HepG2 (cell line): ENCODE measurements around the gene MS4A3.

Experiments
- ATRX ChIP-seq: sonication (generic); formaldehyde crosslinking; IDR thresholded peaks from 2 replicates; pipeline ENCODE4 v1.4.0; 2020; ENCODE audit warnings: missing genetic modification reagents, borderline replicate concordance
- BHLHE40 ChIP-seq: IDR thresholded peaks from 2 replicates; pipeline ENCODE4 v1.6.1; 2011; ENCODE audit warnings: low read length, improper control_type of control experiment
- CTCF ChIP-seq: sonication (generic); formaldehyde crosslinking; IDR thresholded peaks from 2 replicates; pipeline ENCODE4 v1.5.0; 2020; ENCODE audit warnings: mild to moderate bottlenecking, missing genetic modification reagents, moderate library complexity
- HCFC1 ChIP-seq: fragments of 150-350 bp; IDR thresholded peaks from 2 replicates; pipeline ENCODE4 v1.6.1; 2014; ENCODE audit warnings: low read depth, low read length
- KLF9 ChIP-seq: IDR thresholded peaks from 2 replicates; pipeline ENCODE4 v1.6.1; 2016; ENCODE audit warnings: low read depth
- ZBTB4 ChIP-seq: sonication (generic); formaldehyde crosslinking; IDR thresholded peaks from 2 replicates; pipeline ENCODE4 v1.4.0; 2020; ENCODE audit warnings: missing genetic modification reagents, mild to moderate bottlenecking, borderline replicate concordance
- ZFP90 ChIP-seq: sonication (generic); formaldehyde crosslinking; IDR thresholded peaks from 2 replicates; pipeline ENCODE4 v1.8.0; 2022; ENCODE audit warnings: missing genetic modification reagents, mild to moderate bottlenecking, inconsistent platforms, borderline replicate concordance

GRCh38 chr11:60018058-60018457 is 38.4 kb upstream of the MS4A3 start:
- no peak for TF ChIP-seq ATRX (CRISPR knock-in tag)
- TF ChIP-seq CTCF (CRISPR knock-in tag): no peak
- TF ChIP-seq HCFC1: no peak
- TF ChIP-seq KLF9 (CRISPR knock-in tag): no peak
- no peak for TF ChIP-seq ZBTB4 (CRISPR knock-in tag)
- no peak for TF ChIP-seq ZFP90 (CRISPR knock-in tag)
- no peak for TF ChIP-seq BHLHE40
